Measurements from ENCODE around the gene PCBP1.
"Not testable (repeated sequence)": the region's sequence is repeated elsewhere in the genome, so short reads cannot be mapped to it uniquely, and the experiment has no call there.

Gene PCBP1

GRCh38 chr2:70045405-70045804 is 41.9 kb upstream of the PCBP1 start:
- DNase-seq (ENCODE audit: low read depth) = no peak
- no peak overlapping the region for H3K4me3 ChIP-seq (ENCODE audit: low read depth, low read length)
- no peak for TF ChIP-seq CTCF (IDR thresholded peaks at IDR 0.05; ENCODE audit: insufficient read depth, low read depth, low read length, missing control alignments)

GRCh38 chr2:70045932-70046331 is 41.3 kb upstream of the PCBP1 start:
- H3K4me3 ChIP-seq (ENCODE audit: low read depth, low read length) = no peak overlapping the region
- DNase-seq (ENCODE audit: low read depth) = no peak
- TF ChIP-seq CTCF (IDR thresholded peaks at IDR 0.05; ENCODE audit: insufficient read depth, low read depth, low read length, missing control alignments) = no peak

- no peak for TF ChIP-seq CTCF (IDR thresholded peaks at IDR 0.05; ENCODE audit: insufficient read depth, low read depth, low read length, missing control alignments)
- H3K4me3 ChIP-seq (ENCODE audit: low read depth, low read length) = no peak overlapping the region
- DNase-seq (ENCODE audit: low read depth) = no peak
Observed at GRCh38 chr2:70046534-70046933, 40.7 kb upstream of the PCBP1 start.

GRCh38 chr2:70047451-70047850 is 39.8 kb upstream of the PCBP1 start:
- DNase-seq (ENCODE audit: low read depth) = no peak
- H3K4me3 ChIP-seq (ENCODE audit: low read depth, low read length) = no peak overlapping the region
- no peak for TF ChIP-seq CTCF (IDR thresholded peaks at IDR 0.05; ENCODE audit: insufficient read depth, low read depth, low read length, missing control alignments)

- TF ChIP-seq CTCF (IDR thresholded peaks at IDR 0.05; ENCODE audit: insufficient read depth, low read depth, low read length, missing control alignments) = no peak
- no peak overlapping the region for H3K4me3 ChIP-seq (ENCODE audit: low read depth, low read length)
- DNase-seq (ENCODE audit: low read depth) = no peak
Observed at GRCh38 chr2:70049255-70049654, 38.0 kb upstream of the PCBP1 start.

- DNase-seq (ENCODE audit: low read depth) = no peak
Observed at GRCh38 chr2:70050631-70051425, 36.4 kb upstream of the PCBP1 start.

GRCh38 chr2:70055259-70055658 is 32.0 kb upstream of the PCBP1 start:
- H3K4me3 ChIP-seq (ENCODE audit: low read depth, low read length); DNase-seq (ENCODE audit: low read depth): not testable (repeated sequence)

More at GRCh38 chr2:70050631-70051425, 36.4 kb upstream of the PCBP1 start:
- H3K4me3 ChIP-seq (ENCODE audit: low read depth, low read length) = no peak overlapping the region
- TF ChIP-seq CTCF (IDR thresholded peaks at IDR 0.05; ENCODE audit: insufficient read depth, low read depth, low read length, missing control alignments) = no peak

All from GM12865 (cell line).